SK-N-SH (cell line): ENCODE measurements around the gene LIMK1. TPM values are rescaled to one million over a fixed set of nuclear protein-coding genes. Genes with fewer than 3 reads are reported as not detected.

Experiments
- CTCF ChIA-PET: fragments of 300-600, 350-600 bp; formaldehyde crosslinking; extraction: SDS; loops from one replicate; lab custom pipeline; 2021; lab: Yijun Ruan, JAX
- POLR2A ChIA-PET: fragments of 350-600 bp; sonication (Branson Sonifier 250); formaldehyde crosslinking; extraction: SDS; loops from one replicate; lab custom pipeline; 2020; ENCODE audit warnings: antibody characterized with exemption, inconsistent platforms; lab: Yijun Ruan, JAX
- DNase-seq: peaks from one replicate; pipeline ENCODE4 v3.0.0; 2012
- H2AFZ ChIP-seq: fragments of 200-600 bp; sonication (generic); 2 replicates; pipeline ENCODE4 v1.8.1; 2016; ENCODE audit warnings: antibody characterized with exemption, mild to moderate bottlenecking, low read depth
- H3F3A ChIP-seq: fragments of 200-600 bp; sonication (generic); replicated peaks from 2 replicates; pipeline ENCODE3; 2016; ENCODE audit warnings: antibody characterized with exemption, mild to moderate bottlenecking; ENCODE audit not compliant: insufficient read depth
- H3K27ac ChIP-seq, 2 experiments: fragments of 200-500 bp in 1 of 2; fragments of 200-600 bp in 1 of 2; sonication (Bioruptor generic) in 1 of 2; sonication (generic), shearing (Covaris generic) in 1 of 2; 2 replicates each; pipeline versions ENCODE4 v1.5.1 to v1.6.1; 2014 to 2016; ENCODE audit warnings: low read depth in 2 of 2, inconsistent platforms in 1 of 2, low read length in 1 of 2, mild to moderate bottlenecking in 1 of 2, mixed read lengths in 1 of 2
- H3K27me3 ChIP-seq: fragments of 200-600 bp; sonication (generic), shearing (Covaris generic); 2 replicates; pipeline ENCODE4 v1.6.1; 2016; ENCODE audit warnings: mixed run types; ENCODE audit not compliant: insufficient read depth
- H3K36me3 ChIP-seq, 2 experiments: fragments of 200-500 bp in 1 of 2; fragments of 200-600 bp in 1 of 2; sonication (Bioruptor generic) in 1 of 2; sonication (generic) in 1 of 2; replicated peaks in 1 of 2; 2 replicates each; pipeline versions ENCODE3 to v1.5.1; 2014 to 2016; ENCODE audit warnings: low read length in 1 of 2, mild to moderate bottlenecking in 1 of 2; ENCODE audit not compliant: insufficient read depth in 2 of 2, control insufficient read depth in 1 of 2
- H3K4me1 ChIP-seq, 2 experiments: fragments of 200-500 bp in 1 of 2; fragments of 200-600 bp in 1 of 2; sonication (Bioruptor generic) in 1 of 2; sonication (generic), shearing (Covaris generic) in 1 of 2; 2 replicates each; pipeline versions ENCODE4 v1.5.1 to v1.6.1; 2014 to 2016; ENCODE audit warnings: low read depth in 1 of 2, low read length in 1 of 2, mixed run types in 1 of 2; ENCODE audit not compliant: insufficient read depth in 2 of 2, control insufficient read depth in 1 of 2
- H3K4me2 ChIP-seq: fragments of 200-600 bp; sonication (generic), shearing (Covaris generic); 2 replicates; pipeline ENCODE4 v1.6.1; 2017; ENCODE audit warnings: mixed run types
- H3K4me3 ChIP-seq, 2 experiments: fragments of 200-500 bp in 1 of 2; fragments of 200-600 bp in 1 of 2; sonication (Bioruptor generic) in 1 of 2; sonication (generic), shearing (Covaris generic) in 1 of 2; 2 replicates each; pipeline versions ENCODE4 v1.5.1 to v1.8.1; 2014 to 2016; ENCODE audit warnings: low read depth in 2 of 2, inconsistent platforms in 1 of 2, low read length in 1 of 2, mild to moderate bottlenecking in 1 of 2, mixed read lengths in 1 of 2, moderate library complexity in 1 of 2
- H3K79me2 ChIP-seq: fragments of 200-600 bp; sonication (generic); 2 replicates; pipeline ENCODE4 v1.8.1; 2017; ENCODE audit warnings: mild to moderate bottlenecking; ENCODE audit not compliant: insufficient read depth
- H3K9ac ChIP-seq: fragments of 200-600 bp; sonication (generic); 2 replicates; pipeline ENCODE4 v1.6.1; 2017; ENCODE audit warnings: mixed run types
- H3K9me2 ChIP-seq: fragments of 200-600 bp; sonication (generic); 2 replicates; pipeline ENCODE4 v1.6.1; 2017; ENCODE audit warnings: mixed run types
- H3K9me3 ChIP-seq: fragments of 200-600 bp; sonication (generic); 2 replicates; pipeline ENCODE4 v1.6.1; 2017; ENCODE audit warnings: mixed run types, mild to moderate bottlenecking, moderate library complexity
- H4K20me1 ChIP-seq: fragments of 200-600 bp; sonication (generic); 2 replicates; pipeline ENCODE4 v1.6.1; 2017; ENCODE audit warnings: mild to moderate bottlenecking, mixed run types; ENCODE audit not compliant: insufficient read depth
- CHD2 ChIP-seq: fragments of 150-350 bp; IDR thresholded peaks from 2 replicates; pipeline ENCODE4 v1.6.1; 2018; ENCODE audit warnings: low read length; ENCODE audit not compliant: partially characterized antibody
- CTCF ChIP-seq: fragments of 200-600 bp; sonication (generic); IDR thresholded peaks from 2 replicates; pipeline ENCODE4 v1.6.1; 2017; ENCODE audit warnings: antibody characterized with exemption, mild to moderate bottlenecking, moderate library complexity
- EP300 ChIP-seq, 2 experiments: IDR thresholded peaks; 2 replicates each; pipeline versions ENCODE4 v1.4.0 to v1.6.1; 2012; ENCODE audit warnings: borderline replicate concordance in 1 of 2, low read depth in 1 of 2, low read length in 1 of 2
- FOSL2 ChIP-seq: IDR thresholded peaks from 2 replicates; pipeline ENCODE4 v1.4.0; 2012; ENCODE audit warnings: low read depth, mild to moderate bottlenecking, moderate library complexity, borderline replicate concordance
- FOXJ3 ChIP-seq: sonication (generic); formaldehyde crosslinking; IDR thresholded peaks from 2 replicates; pipeline ENCODE4 v1.5.1; 2020; ENCODE audit warnings: mild to moderate bottlenecking, missing genetic modification reagents
- FOXM1 ChIP-seq: IDR thresholded peaks from 2 replicates; pipeline ENCODE4 v1.4.0; 2012; ENCODE audit warnings: low read depth, mild to moderate bottlenecking
- GABPA ChIP-seq: IDR thresholded peaks from 2 replicates; pipeline ENCODE4 v1.4.0; 2012; ENCODE audit warnings: low read depth, mild to moderate bottlenecking
- MAX ChIP-seq: IDR thresholded peaks from 2 replicates; pipeline ENCODE4 v1.4.0; 2012; ENCODE audit warnings: low read depth
- MEF2A ChIP-seq: IDR thresholded peaks from 2 replicates; pipeline ENCODE4 v1.4.0; 2012; ENCODE audit warnings: low read depth, borderline replicate concordance
- POLR2AphosphoS5 ChIP-seq: IDR thresholded peaks from 2 replicates; pipeline ENCODE4 v1.6.1; 2012; ENCODE audit warnings: low read depth, low read length
- RCOR1 ChIP-seq: fragments of 150-350 bp; IDR thresholded peaks from 2 replicates; pipeline ENCODE4 v1.6.1; 2017; ENCODE audit warnings: antibody characterized with exemption, low read length
- RXRA ChIP-seq: IDR thresholded peaks from 2 replicates; pipeline ENCODE4 v1.4.0; 2012; ENCODE audit warnings: low read depth, mild to moderate bottlenecking, borderline replicate concordance
- TEAD4 ChIP-seq: IDR thresholded peaks from 2 replicates; pipeline ENCODE4 v1.4.0; 2012; ENCODE audit warnings: mild to moderate bottlenecking, borderline replicate concordance; ENCODE audit not compliant: insufficient read depth
- USF2 ChIP-seq: fragments of 150-350 bp; IDR thresholded peaks from 2 replicates; pipeline ENCODE4 v1.6.1; 2017; ENCODE audit warnings: antibody characterized with exemption, low read length, low read depth, borderline replicate concordance
- YY1 ChIP-seq: IDR thresholded peaks from 2 replicates; pipeline ENCODE4 v1.4.0; 2012; ENCODE audit warnings: low read depth, mild to moderate bottlenecking
- WGBS: methylation state at CpG from one replicate; pipeline ENCODE4 v1.1.6; 2017; ENCODE audit warnings: low lambda C conversion rate; 5-methylcytosine and 5-hydroxymethylcytosine counted together
- polyA plus RNA-seq, 3 experiments: library from polyadenylated mRNA; depleted of rRNA; stranded (reverse); fragments of >200 nt; gene quantifications; 2 replicates each; pipeline ENCODE4 v1.2.3, GENCODE V29; 2012
- TF ChIP-seq, protein P1 (sequence below): IDR thresholded peaks from 2 replicates; pipeline ENCODE4 v1.4.0; 2012; ENCODE audit warnings: low read depth, borderline replicate concordance
- TF ChIP-seq, protein P2 (sequence below): IDR thresholded peaks from 2 replicates; pipeline ENCODE4; 2012
- TF ChIP-seq, protein P3 (sequence below): fragments of 150-350 bp; IDR thresholded peaks from 2 replicates; pipeline ENCODE4 v1.6.1; 2016; ENCODE audit warnings: mild to moderate bottlenecking, low read depth, low read length

Gene LIMK1
- polyA plus RNA-seq, 1 of the 3 experiments (the other 2 are of a cell fraction) = 86.6 TPM

DNA sequence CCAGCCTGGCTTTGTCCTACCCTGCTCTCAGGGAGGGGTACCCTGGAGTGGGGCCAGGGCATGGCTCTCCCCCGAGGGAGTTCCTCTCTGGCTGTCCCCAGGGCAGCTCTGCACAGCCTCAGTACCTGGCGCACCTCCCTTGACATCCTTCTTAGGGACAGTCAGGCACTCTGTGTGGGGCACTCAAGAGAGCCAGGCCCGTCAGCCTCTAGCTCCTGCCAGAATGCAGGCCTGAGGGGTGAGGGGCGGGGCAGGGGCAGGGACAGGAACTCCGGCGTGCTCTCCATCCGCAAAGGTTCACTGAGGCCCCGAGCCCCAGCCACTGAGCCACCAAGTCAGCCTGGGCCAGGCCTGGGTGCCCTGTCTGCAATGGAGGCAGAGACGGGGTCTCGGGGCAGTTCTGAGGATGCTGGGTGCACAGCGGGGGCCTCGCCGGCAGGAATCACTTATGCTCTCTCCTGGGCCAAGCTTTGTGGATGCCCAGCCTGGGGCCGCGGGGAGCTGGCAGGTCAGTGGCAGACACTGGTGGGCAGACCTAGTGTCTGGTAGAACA lies 10.1 kb downstream of the LIMK1 start:
- Histone ChIP-seq H2AFZ (no peak overlapping the region), H3K4me1 (peaks cover 41 to 46% of the 10 kb centered on the region in 2 experiments; a peak in 3 of 4 replicates), H4K20me1 (no peaks in the 10 kb centered on the region), H3K27ac (peak overlapping the region; percentile 95), H3K9me3 (no peaks in the 10 kb centered on the region), H3K9me2 (no peaks in the 10 kb centered on the region), H3K79me2 (peaks cover 55% of the 10 kb centered on the region), H3K9ac (peak overlapping the region; percentile 52; the same call in 1 of the 2 replicates), H3F3A (peaks cover 60% of the 10 kb centered on the region), H3K27me3 (no peaks in the 10 kb centered on the region), H3K4me2 (peak overlapping the region; percentile 96), H3K36me3 (peaks cover 17 to 43% of the 10 kb centered on the region in 2 experiments), H3K4me3 (peak overlapping the region; percentile 10 to 60; a peak in 1 of 4 replicates)
- ChIA-PET POLR2A (interaction anchor here (0.8 to 2.3 kb wide), 4 partner anchors 8 to 79 kb away, joined by 3 to 10 read pairs (median 4); partner anchors contain the start of gene LIMK1), CTCF (interaction anchor here (1.0 to 3.2 kb wide), 5 partner anchors 25 to 113 kb away, joined by 3 to 11 read pairs (median 4); no protein-coding TSS in a partner anchor)
- no peak for TF ChIP-seq FOSL2
- TF ChIP-seq EP300 (IDR thresholded peaks at IDR 0.05; ENCODE audit: borderline replicate concordance in 1 of 2, low read depth in 1 of 2, low read length in 1 of 2) = peak in 1 of 2 experiments; percentile 27; a peak in 1 of 4 replicates
- 0 out of 2 replicates have a peak, but pooled peaks have one; percentile 28 for TF ChIP-seq FOXJ3 (CRISPR knock-in tag)
- DNase-seq = peak; percentile 86
- 0% methylated on average over 1 of the region's 15 CpGs for WGBS

DNA sequence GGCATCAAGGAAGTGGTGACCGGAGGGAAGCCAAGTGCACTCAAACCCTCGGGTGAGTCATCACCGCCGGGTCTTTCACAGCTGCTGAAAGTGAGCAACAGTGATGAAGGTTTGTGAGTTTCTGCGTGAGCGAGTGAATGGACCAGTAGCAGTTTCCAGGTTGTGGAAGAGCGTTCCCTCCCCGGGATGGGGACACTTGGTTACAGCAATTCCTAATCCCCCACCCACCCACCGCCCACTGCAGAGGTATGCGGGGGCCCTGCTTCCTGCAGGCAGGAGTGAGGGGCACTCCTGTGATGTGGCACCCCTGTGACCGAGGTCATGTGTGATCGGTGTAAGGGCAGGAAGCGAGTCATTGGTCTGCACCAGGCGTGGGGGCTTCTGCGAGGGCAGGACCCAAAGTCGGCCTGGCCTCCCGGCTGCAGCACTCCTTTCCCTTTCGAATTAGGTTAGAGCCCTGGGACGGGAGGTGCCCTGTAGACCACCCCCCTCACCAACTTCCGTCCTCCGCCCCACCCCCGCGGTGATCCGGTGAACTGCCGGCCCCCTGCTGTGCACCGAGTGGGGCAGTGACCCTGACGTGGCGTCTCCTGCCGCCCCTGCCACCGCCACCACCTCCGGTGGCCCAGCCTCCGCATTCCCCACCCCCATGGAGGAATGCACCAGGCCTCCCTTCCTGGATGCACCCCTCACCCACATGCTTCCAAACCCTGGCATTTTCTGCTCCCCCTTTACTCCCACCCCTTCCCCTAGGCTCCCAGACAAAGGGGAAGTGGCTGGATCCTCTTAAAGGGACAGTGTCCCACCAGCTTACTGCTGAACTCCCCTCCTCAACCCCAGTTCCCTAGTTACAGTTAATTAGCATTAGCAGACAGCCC lies 10.9 kb downstream of the LIMK1 start:
- peaks cover 66% of the 10 kb centered on the region for H3F3A ChIP-seq
- H2AFZ ChIP-seq = 0 out of 2 replicates have a peak overlapping the region, but pooled peaks have one; percentile 18
- H3K27ac ChIP-seq = peak overlapping the region; percentile 95
- H4K20me1 ChIP-seq = no peaks in the 10 kb centered on the region
- H3K9ac ChIP-seq = peak overlapping the region; percentile 66
- H3K4me2 ChIP-seq = peak overlapping the region; percentile 96
- peak overlapping the region; percentile 36 to 60 for H3K4me3 ChIP-seq
- no peaks in the 10 kb centered on the region for H3K9me2 ChIP-seq
- H3K27me3 ChIP-seq = no peaks in the 10 kb centered on the region
- peak; percentile 90 for DNase-seq
- no peaks in the 10 kb centered on the region for H3K9me3 ChIP-seq
- CTCF ChIA-PET = interaction anchor here (1.0 to 3.2 kb wide), 5 partner anchors 25 to 112 kb away, joined by 3 to 11 read pairs (median 4); no protein-coding TSS in a partner anchor
- peaks cover 41 to 50% of the 10 kb centered on the region in 2 experiments; a peak in 3 of 4 replicates for H3K4me1 ChIP-seq
- H3K36me3 ChIP-seq = peaks cover 14 to 43% of the 10 kb centered on the region in 2 experiments
- WGBS = 3% methylated on average over 27 of the region's 32 CpGs
- POLR2A ChIA-PET = interaction anchor here (0.8 to 2.3 kb wide), 4 partner anchors 9 to 79 kb away, joined by 3 to 10 read pairs (median 4); partner anchors contain the start of gene LIMK1
- H3K79me2 ChIP-seq = peaks cover 53% of the 10 kb centered on the region
- TF ChIP-seq RCOR1 (peak; percentile 62), GABPA (peak; percentile 46), CHD2 (peak; percentile 86), FOXM1 (no peak), POLR2AphosphoS5 (peak; percentile 69), TEAD4 (0 out of 2 replicates have a peak, but pooled peaks have one; percentile 26), YY1 (no peak), USF2 (no peak), MEF2A (no peak), RXRA (peak; percentile 93; the same call in 1 of the 2 replicates), CTCF (no peak), MAX (peak; percentile 90)
- TF ChIP-seq, protein P1, sequence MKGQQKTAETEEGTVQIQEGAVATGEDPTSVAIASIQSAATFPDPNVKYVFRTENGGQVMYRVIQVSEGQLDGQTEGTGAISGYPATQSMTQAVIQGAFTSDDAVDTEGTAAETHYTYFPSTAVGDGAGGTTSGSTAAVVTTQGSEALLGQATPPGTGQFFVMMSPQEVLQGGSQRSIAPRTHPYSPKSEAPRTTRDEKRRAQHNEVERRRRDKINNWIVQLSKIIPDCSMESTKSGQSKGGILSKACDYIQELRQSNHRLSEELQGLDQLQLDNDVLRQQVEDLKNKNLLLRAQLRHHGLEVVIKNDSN = no peak
- TF ChIP-seq, protein P2, sequence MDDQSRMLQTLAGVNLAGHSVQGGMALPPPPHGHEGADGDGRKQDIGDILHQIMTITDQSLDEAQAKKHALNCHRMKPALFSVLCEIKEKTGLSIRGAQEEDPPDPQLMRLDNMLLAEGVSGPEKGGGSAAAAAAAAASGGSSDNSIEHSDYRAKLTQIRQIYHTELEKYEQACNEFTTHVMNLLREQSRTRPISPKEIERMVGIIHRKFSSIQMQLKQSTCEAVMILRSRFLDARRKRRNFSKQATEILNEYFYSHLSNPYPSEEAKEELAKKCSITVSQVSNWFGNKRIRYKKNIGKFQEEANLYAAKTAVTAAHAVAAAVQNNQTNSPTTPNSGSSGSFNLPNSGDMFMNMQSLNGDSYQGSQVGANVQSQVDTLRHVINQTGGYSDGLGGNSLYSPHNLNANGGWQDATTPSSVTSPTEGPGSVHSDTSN = peak; percentile 81
- TF ChIP-seq, protein P3, sequence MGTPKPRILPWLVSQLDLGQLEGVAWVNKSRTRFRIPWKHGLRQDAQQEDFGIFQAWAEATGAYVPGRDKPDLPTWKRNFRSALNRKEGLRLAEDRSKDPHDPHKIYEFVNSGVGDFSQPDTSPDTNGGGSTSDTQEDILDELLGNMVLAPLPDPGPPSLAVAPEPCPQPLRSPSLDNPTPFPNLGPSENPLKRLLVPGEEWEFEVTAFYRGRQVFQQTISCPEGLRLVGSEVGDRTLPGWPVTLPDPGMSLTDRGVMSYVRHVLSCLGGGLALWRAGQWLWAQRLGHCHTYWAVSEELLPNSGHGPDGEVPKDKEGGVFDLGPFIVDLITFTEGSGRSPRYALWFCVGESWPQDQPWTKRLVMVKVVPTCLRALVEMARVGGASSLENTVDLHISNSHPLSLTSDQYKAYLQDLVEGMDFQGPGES = no peak
